Thymus (tissue), 11 donors: ENCODE results near the gene CRLF3. TPM values are rescaled to one million over a fixed set of nuclear protein-coding genes. Genes with fewer than 3 reads are reported as not detected.
"Not testable (repeated sequence)": the region's sequence is repeated elsewhere in the genome, so short reads cannot be mapped to it uniquely, and the experiment has no call there.

Experiments
- DNase-seq, 9 donors: peaks; one replicate each; pipeline ENCODE4 v3.0.0-alpha.2; 2013; ENCODE audit warnings: low spot score in 9 of 9, low read depth in 6 of 9, missing footprints in 1 of 9
- H3K27ac ChIP-seq, 2 donors: one replicate each; pipeline ENCODE4 v1.5.1; 2013; ENCODE audit warnings: control low read depth in 1 of 2, low read depth in 1 of 2, low read length in 1 of 2, mild to moderate bottlenecking in 1 of 2, moderate library complexity in 1 of 2
- H3K27me3 ChIP-seq, 2 donors: one replicate each; pipeline ENCODE4 v1.5.1; 2013; ENCODE audit warnings: low read length in 1 of 2; ENCODE audit not compliant: control insufficient read depth in 2 of 2, insufficient read depth in 1 of 2
- H3K36me3 ChIP-seq, 2 donors: one replicate each; pipeline ENCODE4 v1.5.1; 2013; ENCODE audit warnings: low read length in 1 of 2, mild to moderate bottlenecking in 1 of 2, moderate library complexity in 1 of 2; ENCODE audit not compliant: control insufficient read depth in 2 of 2, insufficient read depth in 2 of 2
- H3K4me1 ChIP-seq, 2 donors: one replicate each; pipeline ENCODE4 v1.5.1; 2013; ENCODE audit warnings: low read length in 2 of 2; ENCODE audit not compliant: control insufficient read depth in 2 of 2, insufficient read depth in 2 of 2
- H3K4me3 ChIP-seq, 2 donors: one replicate each; pipeline ENCODE4 v1.5.1; 2013; ENCODE audit warnings: low read length in 2 of 2, control low read depth in 1 of 2, mild to moderate bottlenecking in 1 of 2
- H3K9me3 ChIP-seq, 2 donors: one replicate each; pipeline ENCODE4 v1.5.1; 2013; ENCODE audit warnings: low read length in 1 of 2, mild to moderate bottlenecking in 1 of 2; ENCODE audit not compliant: control insufficient read depth in 2 of 2, insufficient read depth in 1 of 2
- WGBS: extraction: QIAGEN DNeasy Blood & Tissue Kit; methylation state at CpG from one replicate; pipeline ENCODE4 v1.1.7; 2013; 5-methylcytosine and 5-hydroxymethylcytosine counted together
- polyA plus RNA-seq: library from polyadenylated mRNA; stranded (reverse); fragments of 200-250 nt; gene quantifications from one replicate; pipeline ENCODE4 v1.2.3, GENCODE V29; 2013
- total RNA-seq: library from RNA; stranded (reverse); fragments of 120-200 nt; gene quantifications from one replicate; pipeline ENCODE4 v1.2.4, GENCODE V29; 2013
- donor health status: healthy.

Gene CRLF3
- total and polyA plus RNA-seq, 2 donors = 28.5 to 38.7 TPM

GRCh38 chr17:30832438-30833124 is 8.1 kb upstream of the CRLF3 start:
- DNase-seq = peak in 1 of 9 donors; percentile 19
- peak overlapping the region; percentile 76 to 93 for H3K4me3 ChIP-seq
- H3K27ac ChIP-seq = no peak overlapping the region
- H3K27me3 ChIP-seq = no peaks in the 10 kb centered on the region
- WGBS = 6% methylated on average over 15 of the region's 15 CpGs
- peaks cover 8 to 12% of the 10 kb centered on the region in 2 donors for H3K4me1 ChIP-seq
- peaks cover 0 to 5% of the 10 kb centered on the region in 2 donors for H3K36me3 ChIP-seq
- no peaks in the 10 kb centered on the region for H3K9me3 ChIP-seq

GRCh38 chr17:30831663-30832437 is 7.4 kb upstream of the CRLF3 start, which contains the start of gene ATAD5:
TSS of gene ATAD5 (plus strand) at chr17:30831966. CDS start at chr17:30832348, 382 bp downstream.
- Histone ChIP-seq H3K4me3 (peak within 1 kb of the TSS; percentile 76 to 93), H3K36me3 (peaks cover 0 to under 1% of the 10 kb centered on the region in 2 donors), H3K27ac (peak within 1 kb of the TSS; percentile 27 to 61), H3K27me3 (no peaks in the 10 kb centered on the region), H3K4me1 (peaks cover 8 to 12% of the 10 kb centered on the region in 2 donors), H3K9me3 (no peaks in the 10 kb centered on the region)
- DNase-seq = peak; percentile 77 to 95 (median 85)
- WGBS = under 1% methylated on average over 59 of the region's 59 CpGs

GRCh38 chr17:30831257-30831656 is 6.8 kb upstream of the CRLF3 start:
- Histone ChIP-seq H3K27me3 (no peaks in the 10 kb centered on the region), H3K27ac (peak overlapping the region in 1 of 2 donors; percentile 19), H3K9me3 (no peaks in the 10 kb centered on the region), H3K36me3 (no peaks in the 10 kb centered on the region), H3K4me1 (peaks cover 8 to 12% of the 10 kb centered on the region in 2 donors), H3K4me3 (peak overlapping the region; percentile 76 to 93)
- no peak for DNase-seq
- 29% methylated on average over 13 of the region's 13 CpGs for WGBS

- WGBS = 96% methylated on average over 5 of the region's 5 CpGs
- H3K4me3 ChIP-seq = no peak overlapping the region
Measured at GRCh38 chr17:30829022-30829421, 4.5 kb upstream of the CRLF3 start.

GRCh38 chr17:30827082-30827481 is 2.6 kb upstream of the CRLF3 start:
- H3K36me3 ChIP-seq = no peaks in the 10 kb centered on the region
- H3K4me3 ChIP-seq = no peak overlapping the region
- no peaks in the 10 kb centered on the region for H3K27me3 ChIP-seq
- DNase-seq = no peak
- peaks cover 0 to 4% of the 10 kb centered on the region in 2 donors for H3K9me3 ChIP-seq
- 92% methylated on average over 6 of the region's 6 CpGs for WGBS
- no peak overlapping the region for H3K27ac ChIP-seq
- peaks cover 7 to 23% of the 10 kb centered on the region in 2 donors for H3K4me1 ChIP-seq

More at GRCh38 chr17:30829022-30829421, 4.5 kb upstream of the CRLF3 start:
- Histone ChIP-seq H3K27me3 (no peaks in the 10 kb centered on the region), H3K27ac (no peak overlapping the region), H3K4me1 (peaks cover 12 to 22% of the 10 kb centered on the region in 2 donors), H3K36me3 (no peaks in the 10 kb centered on the region), H3K9me3 (peaks cover 0 to 4% of the 10 kb centered on the region in 2 donors)
- DNase-seq = no peak

GRCh38 chr17:30824002-30824355 is 513 bp downstream of the CRLF3 start:
- Histone ChIP-seq H3K9me3 (peaks cover 0 to 7% of the 10 kb centered on the region in 2 donors), H3K27me3 (no peaks in the 10 kb centered on the region), H3K4me1 (peaks cover 15 to 43% of the 10 kb centered on the region in 2 donors), H3K4me3 (peak overlapping the region; percentile 83 to 96), H3K36me3 (peaks cover 0 to 3% of the 10 kb centered on the region in 2 donors), H3K27ac (peak overlapping the region; percentile 89 to 98)
- 1% methylated on average over 11 of the region's 11 CpGs for WGBS
- DNase-seq = peak in 1 of 9 donors; percentile 26

GRCh38 chr17:30823421-30823820 is 1.1 kb downstream of the CRLF3 start:
- peak overlapping the region; percentile 83 to 96 for H3K4me3 ChIP-seq
- WGBS = 11% methylated on average over 7 of the region's 7 CpGs
- H3K27ac ChIP-seq = peak overlapping the region in 1 of 2 donors; percentile 89
- peaks cover 0 to 5% of the 10 kb centered on the region in 2 donors for H3K36me3 ChIP-seq
- H3K27me3 ChIP-seq = no peaks in the 10 kb centered on the region
- H3K9me3 ChIP-seq = peaks cover 0 to 10% of the 10 kb centered on the region in 2 donors
- H3K4me1 ChIP-seq = peaks cover 15 to 49% of the 10 kb centered on the region in 2 donors
- DNase-seq = peak in 1 of 9 donors; percentile 27

GRCh38 chr17:30822919-30823318 is 1.6 kb downstream of the CRLF3 start:
- H3K27me3 ChIP-seq, H3K36me3 ChIP-seq: not testable (repeated sequence)
- Histone ChIP-seq H3K4me1 (peaks cover 15 to 49% of the 10 kb centered on the region in 2 donors), H3K27ac (peak overlapping the region; percentile 70 to 75), H3K4me3 (peak overlapping the region; percentile 83 to 96), H3K9me3 (peaks cover 0 to 12% of the 10 kb centered on the region in 2 donors)
- WGBS = 53% methylated on average over 14 of the region's 14 CpGs
- DNase-seq = peak in 1 of 9 donors; percentile 30
